Measurements from ENCODE around the gene PSMA5. TPM values are rescaled to one million over a fixed set of nuclear protein-coding genes. Genes with fewer than 3 reads are reported as not detected.

The PSMA5 gene
- polyA plus RNA-seq, 4 donors: 98.8 to 111 (median 106) TPM

DNA sequence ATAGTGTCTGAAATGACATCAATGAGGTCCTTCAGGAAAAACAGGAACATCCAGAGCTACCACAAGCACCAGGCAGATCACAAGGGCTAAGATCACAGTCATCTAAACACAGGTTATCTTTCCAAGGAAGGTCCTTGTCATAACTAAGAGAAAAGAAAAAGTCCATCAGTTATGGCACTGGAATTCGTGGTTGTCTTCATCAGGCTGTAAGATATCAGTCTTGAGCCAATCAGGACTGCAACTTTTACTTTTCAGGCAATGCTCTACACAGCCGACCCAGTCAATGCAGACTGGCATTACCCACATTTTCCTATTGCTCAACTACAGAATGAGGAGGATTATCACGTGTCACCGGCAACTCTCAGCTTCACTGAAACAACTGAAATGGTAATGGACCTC lies 54.9 kb downstream of the PSMA5 start:
- DNase-seq (ENCODE audit: low read depth in 4 of 4, low spot score in 3 of 4): no peak

DNA sequence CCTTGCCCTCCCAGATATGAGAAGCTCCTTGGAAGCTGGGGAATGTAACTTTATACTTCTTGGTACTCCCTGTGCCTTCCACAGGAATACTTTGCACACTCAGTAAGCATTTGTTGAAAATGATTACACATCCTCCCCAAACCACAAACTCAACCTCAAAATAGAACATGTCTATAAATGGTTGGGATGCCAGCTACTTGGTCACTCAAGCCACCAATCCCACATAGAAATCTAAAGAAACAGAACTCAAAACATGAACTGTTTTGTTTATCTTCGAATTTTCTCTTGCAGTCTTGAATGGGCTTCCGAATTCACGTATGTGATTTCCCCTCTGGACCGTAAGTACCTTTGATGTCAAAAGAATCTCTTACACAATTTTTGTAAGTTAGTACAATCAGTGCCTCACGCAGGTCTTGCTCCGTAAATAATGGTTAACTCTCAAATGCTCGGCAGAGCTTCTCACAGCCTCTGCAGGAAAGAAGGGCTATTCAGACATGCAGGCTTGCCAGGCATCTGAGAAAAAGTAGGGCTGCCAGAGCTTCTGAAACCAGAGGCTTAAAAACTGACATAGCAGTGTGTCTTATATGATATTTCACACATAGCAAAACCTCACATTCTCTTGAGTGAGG lies 55.4 kb downstream of the PSMA5 start:
- no peak for DNase-seq (ENCODE audit: low read depth in 4 of 4, low spot score in 3 of 4)

GRCh38 chr1:109369167-109369746 lies 57.0 kb downstream of the PSMA5 start:
- DNase-seq (ENCODE audit: low read depth in 4 of 4, low spot score in 3 of 4): no peak

DNA sequence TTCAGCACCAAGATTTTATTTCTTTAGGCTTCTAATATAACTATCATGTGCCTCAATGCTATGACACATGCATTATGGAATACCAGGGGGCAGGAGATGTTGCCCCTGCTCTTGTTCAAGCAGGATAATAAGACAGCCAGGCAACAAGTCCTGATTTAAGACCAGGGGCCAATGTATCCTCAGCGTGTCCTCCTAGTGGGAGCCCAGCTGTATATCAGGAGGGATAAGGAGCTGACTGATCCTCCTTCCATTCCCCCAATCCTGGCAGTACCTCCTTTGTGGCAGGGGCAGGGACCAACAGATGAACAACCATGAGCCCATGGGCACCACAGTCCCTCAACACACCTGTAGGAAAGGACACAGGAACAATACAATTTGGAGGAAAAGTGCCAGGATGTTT lies 57.8 kb downstream of the PSMA5 start:
- DNase-seq (ENCODE audit: low read depth in 4 of 4, low spot score in 3 of 4): no peak

DNA sequence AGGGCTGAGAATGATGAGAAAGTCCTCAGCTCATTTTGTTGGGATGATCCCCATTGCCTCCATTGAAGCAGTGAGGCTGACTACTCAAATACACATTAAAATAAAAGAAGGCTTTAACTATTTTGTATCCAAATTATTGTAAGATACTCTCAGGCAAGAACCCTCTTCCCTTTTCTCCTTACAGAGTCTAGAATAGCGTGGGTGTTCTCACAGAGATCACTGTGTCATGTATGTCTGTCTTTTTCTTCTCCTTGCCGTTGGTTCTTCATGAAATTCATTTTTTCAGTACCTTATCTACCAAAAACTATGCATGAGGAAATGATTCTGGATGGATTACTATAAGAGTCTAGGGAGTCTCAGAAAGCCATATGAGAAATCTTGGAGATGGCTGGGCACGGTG lies 58.6 kb downstream of the PSMA5 start:
- no peak for DNase-seq (ENCODE audit: low read depth in 4 of 4, low spot score in 3 of 4)

GRCh38 chr1:109365642-109366204 lies 60.5 kb downstream of the PSMA5 start:
- DNase-seq (ENCODE audit: low read depth in 4 of 4, low spot score in 3 of 4): no peak

- DNase-seq (ENCODE audit: low read depth in 4 of 4, low spot score in 3 of 4): no peak
Measured at GRCh38 chr1:109361649-109362048, 64.6 kb downstream of the PSMA5 start.

DNA sequence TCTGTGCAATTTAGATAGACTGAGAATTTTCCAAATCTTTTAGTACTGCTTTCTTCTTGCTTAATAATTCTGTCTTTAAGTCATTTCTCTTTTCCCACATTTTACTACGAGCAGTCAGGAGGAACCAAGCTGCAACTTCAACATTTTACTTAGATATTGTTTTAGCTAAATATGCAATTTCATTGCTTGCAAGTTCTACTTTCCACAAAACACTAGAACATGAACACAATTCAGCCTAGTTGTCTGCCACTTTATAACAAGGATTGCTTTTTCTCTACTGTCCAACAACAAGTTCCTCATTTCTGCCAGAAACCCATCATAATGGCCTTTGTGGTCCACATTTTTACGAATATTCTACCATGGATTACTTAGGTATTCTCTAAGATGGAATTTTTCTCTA lies 65.2 kb downstream of the PSMA5 start:
- no peak for DNase-seq (ENCODE audit: low read depth in 4 of 4, low spot score in 3 of 4)

- DNase-seq (ENCODE audit: low read depth in 4 of 4, low spot score in 3 of 4): no peak
Measured at GRCh38 chr1:109357616-109358015, 68.6 kb downstream of the PSMA5 start.

GRCh38 chr1:109356915-109357314 lies 69.3 kb downstream of the PSMA5 start:
- no peak for DNase-seq (ENCODE audit: low read depth in 4 of 4, low spot score in 3 of 4)

- DNase-seq (ENCODE audit: low read depth in 4 of 4, low spot score in 3 of 4): no peak
Measured at GRCh38 chr1:109356505-109356904, 69.7 kb downstream of the PSMA5 start.

DNA sequence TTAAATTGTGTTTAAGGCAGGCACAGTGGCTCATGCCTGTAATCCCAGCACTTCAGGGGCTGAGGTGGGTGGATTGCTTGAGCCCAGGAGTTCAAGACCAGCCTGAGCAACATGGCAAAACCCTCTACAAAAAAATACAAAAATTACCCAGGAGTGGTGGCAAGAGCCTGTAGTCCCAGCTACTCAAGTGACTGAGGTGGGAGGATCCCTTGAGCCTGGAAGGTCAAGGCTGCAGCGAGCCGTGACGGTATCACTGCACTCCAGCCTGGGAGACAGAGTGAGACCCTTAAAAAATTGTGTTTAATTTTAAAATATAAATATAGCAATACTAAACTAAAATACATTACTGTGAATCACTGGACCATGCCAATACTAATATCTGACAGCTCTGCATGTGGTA lies 71.3 kb downstream of the PSMA5 start:
- peak in 1 of 4 donors; percentile 18 for DNase-seq (ENCODE audit: low read depth in 4 of 4, low spot score in 3 of 4)

GRCh38 chr1:109351457-109351856 lies 74.8 kb downstream of the PSMA5 start:
- no peak for DNase-seq (ENCODE audit: low read depth in 4 of 4, low spot score in 3 of 4)

GRCh38 chr1:109350655-109351054 lies 75.6 kb downstream of the PSMA5 start:
- no peak for DNase-seq (ENCODE audit: low read depth in 4 of 4, low spot score in 3 of 4)

GRCh38 chr1:109350182-109350581 lies 76.1 kb downstream of the PSMA5 start:
- DNase-seq (ENCODE audit: low read depth in 4 of 4, low spot score in 3 of 4): no peak

Other genes with a start within 250 kb of the PSMA5 start
- 100 to 1,000 TPM; 127 to 138 (median 131) TPM for gene SARS1, start 212.5 kb downstream of the PSMA5 start, polyA plus RNA-seq (ENCODE audit: insufficient read length in 4 of 4)
- gene CELSR2, start 176.9 kb downstream of the PSMA5 start, polyA plus RNA-seq (ENCODE audit: insufficient read length in 4 of 4): 10 to 100 TPM; 29.0 to 38.3 (median 34.0) TPM
- gene PSRC1, start 143.3 kb downstream of the PSMA5 start, polyA plus RNA-seq (ENCODE audit: insufficient read length in 4 of 4): 10 to 100 TPM; 22.1 to 28.3 (median 26.6) TPM
- under 1 TPM in 2 of 4 donors, not detected in 2; 0.14 to 0.26 TPM for gene MYBPHL, start 119.4 kb downstream of the PSMA5 start, polyA plus RNA-seq (ENCODE audit: insufficient read length in 4 of 4)
- gene SORT1, start 28.5 kb downstream of the PSMA5 start, polyA plus RNA-seq (ENCODE audit: insufficient read length in 4 of 4): 10 to 100 TPM; 54.6 to 66.3 (median 62.6) TPM
- gene SYPL2, start 40.1 kb upstream of the PSMA5 start, polyA plus RNA-seq (ENCODE audit: insufficient read length in 4 of 4): 10 to 100 TPM in 2 of 4 donors, 1 to 10 TPM in 2; 6.5 to 12.5 (median 10.3) TPM
- 10 to 100 TPM in 2 of 4 donors, 1 to 10 TPM in 2; 9.0 to 10.2 (median 9.8) TPM for gene ATXN7L2, start 57.5 kb upstream of the PSMA5 start, polyA plus RNA-seq (ENCODE audit: insufficient read length in 4 of 4)
- 1 to 10 TPM; 8.1 to 9.3 (median 9.2) TPM for gene CYB561D1, start 67.6 kb upstream of the PSMA5 start, polyA plus RNA-seq (ENCODE audit: insufficient read length in 4 of 4)
- 1 to 10 TPM; 8.0 to 9.1 (median 9.0) TPM for gene AMIGO1, start 83.3 kb upstream of the PSMA5 start, polyA plus RNA-seq (ENCODE audit: insufficient read length in 4 of 4)
- under 1 TPM; 0.49 to 0.91 (median 0.90) TPM for gene GPR61, start 113.4 kb upstream of the PSMA5 start, polyA plus RNA-seq (ENCODE audit: insufficient read length in 4 of 4)
- gene GNAI3, start 122.2 kb upstream of the PSMA5 start, polyA plus RNA-seq (ENCODE audit: insufficient read length in 4 of 4): 10 to 100 TPM; 12.2 to 14.2 (median 13.7) TPM
- under 1 TPM in 1 of 4 donors, not detected in 3; 0.06 TPM for gene GNAT2, start 193.2 kb upstream of the PSMA5 start, polyA plus RNA-seq (ENCODE audit: insufficient read length in 4 of 4)
- 10 to 100 TPM; 46.1 to 49.2 (median 48.4) TPM for gene AMPD2, start 193.4 kb upstream of the PSMA5 start, polyA plus RNA-seq (ENCODE audit: insufficient read length in 4 of 4)
- 10 to 100 TPM; 56.8 to 69.7 (median 63.0) TPM for gene GSTM4, start 229.7 kb upstream of the PSMA5 start, polyA plus RNA-seq (ENCODE audit: insufficient read length in 4 of 4)
- 100 to 1,000 TPM; 171 to 257 (median 213) TPM for gene GSTM2, start 241.6 kb upstream of the PSMA5 start, polyA plus RNA-seq (ENCODE audit: insufficient read length in 4 of 4)

Measured in right renal pelvis (tissue), 4 donors.